CD14-positive monocyte (primary cell): ENCODE data around the gene PHB1. TPM values are rescaled to one million over a fixed set of nuclear protein-coding genes. Genes with fewer than 3 reads are reported as not detected.

Source experiments
- DNase-seq, 3 donors: peaks; one replicate each; pipeline ENCODE4 v3.0.0-alpha.2; 2011 to 2022
- H2AFZ ChIP-seq: 2 replicates; pipeline ENCODE4 v1.6.0; 2012; ENCODE audit warnings: mild to moderate bottlenecking, low read depth, low read length, inconsistent platforms; ENCODE audit not compliant: insufficient read depth, poor library complexity, severe bottlenecking
- H3K27ac ChIP-seq, 2 donors: 1 replicate in 1 of 2; 2 replicates in 1 of 2; pipeline ENCODE4 v1.5.1; 2012 to 2013; ENCODE audit warnings: low read length in 2 of 2, control low read depth in 1 of 2, inconsistent platforms in 1 of 2, low read depth in 1 of 2, mild to moderate bottlenecking in 1 of 2
- H3K27me3 ChIP-seq, 2 donors: one replicate each; pipeline versions ENCODE4 v1.6.0 to v1.6.1; 2011 to 2013; ENCODE audit warnings: low read length in 2 of 2; ENCODE audit not compliant: control insufficient read depth in 2 of 2, insufficient read depth in 2 of 2
- H3K36me3 ChIP-seq, 2 donors: replicated peaks in 1 of 2; 1 replicate in 1 of 2; 2 replicates in 1 of 2; pipeline versions ENCODE4 v1.5.1 to v1.6.1; 2012 to 2013; ENCODE audit warnings: low read length in 2 of 2, control low read depth in 1 of 2, inconsistent platforms in 1 of 2, mild to moderate bottlenecking in 1 of 2; ENCODE audit not compliant: insufficient read depth in 2 of 2, control insufficient read depth in 1 of 2
- H3K4me1 ChIP-seq, 2 donors: 1 replicate in 1 of 2; 2 replicates in 1 of 2; pipeline versions ENCODE4 v1.5.1 to v1.6.1; 2012 to 2013; ENCODE audit warnings: low read length in 2 of 2, control low read depth in 1 of 2, inconsistent platforms in 1 of 2, mild to moderate bottlenecking in 1 of 2, moderate library complexity in 1 of 2; ENCODE audit not compliant: insufficient read depth in 2 of 2, control insufficient read depth in 1 of 2
- H3K4me2 ChIP-seq: replicated peaks from 2 replicates; pipeline ENCODE3; 2012; ENCODE audit warnings: low read length, moderate library complexity, mild to moderate bottlenecking; ENCODE audit not compliant: poor library complexity, severe bottlenecking; ENCODE audit errors: extremely low read depth
- H3K4me3 ChIP-seq, 3 experiments: fragments of 200-600 bp in 1 of 3; sonication (generic) in 1 of 3; replicated peaks in 1 of 3; 1 replicate in 2 of 3; 2 replicates in 1 of 3; pipeline ENCODE4 v1.5.1; 2011 to 2013; ENCODE audit warnings: low read length in 3 of 3, mild to moderate bottlenecking in 3 of 3, control low read depth in 2 of 3, low read depth in 2 of 3, inconsistent platforms in 1 of 3, moderate library complexity in 1 of 3
- H3K79me2 ChIP-seq: 2 replicates; pipeline ENCODE4 v1.6.0; 2012; ENCODE audit warnings: mild to moderate bottlenecking, control low read depth, inconsistent platforms, low read length, moderate library complexity; ENCODE audit not compliant: insufficient read depth
- H3K9ac ChIP-seq: 2 replicates; pipeline ENCODE4 v1.6.0; 2017; ENCODE audit warnings: low read length, mild to moderate bottlenecking; ENCODE audit not compliant: insufficient read depth, poor library complexity, severe bottlenecking
- H3K9me3 ChIP-seq, 2 donors: replicated peaks in 1 of 2; 1 replicate in 1 of 2; 2 replicates in 1 of 2; pipeline versions ENCODE4 v1.5.1 to v1.6.1; 2012 to 2013; ENCODE audit warnings: low read length in 2 of 2, control low read depth in 1 of 2; ENCODE audit not compliant: control insufficient read depth in 1 of 2, insufficient read depth in 1 of 2
- H4K20me1 ChIP-seq: 2 replicates; pipeline ENCODE4 v1.6.0; 2012; ENCODE audit warnings: mild to moderate bottlenecking, low read length, control low read depth, moderate library complexity; ENCODE audit not compliant: insufficient read depth
- H3K27ac Mint-ChIP-seq, 7 donors: one replicate each; pipeline ENCODE4 v1.8.0; 2020; ENCODE audit warnings: mild to moderate bottlenecking in 7 of 7, mixed read lengths in 7 of 7, moderate library complexity in 6 of 7, inconsistent platforms in 2 of 7
- H3K27me3 Mint-ChIP-seq, 3 donors: one replicate each; pipeline ENCODE4 v1.8.0; 2021 to 2022; ENCODE audit warnings: low read depth in 3 of 3, mild to moderate bottlenecking in 3 of 3, mixed read lengths in 3 of 3, moderate library complexity in 3 of 3, inconsistent platforms in 1 of 3
- H3K36me3 Mint-ChIP-seq, 2 donors: one replicate each; pipeline ENCODE4 v1.8.0; 2020; ENCODE audit warnings: mixed read lengths in 2 of 2, inconsistent platforms in 1 of 2, mild to moderate bottlenecking in 1 of 2
- H3K4me1 Mint-ChIP-seq: one replicate; pipeline ENCODE4 v1.8.0; 2020; ENCODE audit warnings: mild to moderate bottlenecking, mixed read lengths
- H3K4me3 Mint-ChIP-seq, 2 donors: one replicate each; pipeline ENCODE4 v1.8.0; 2020; ENCODE audit warnings: mild to moderate bottlenecking in 2 of 2, mixed read lengths in 2 of 2, moderate library complexity in 1 of 2
- H3K9me3 Mint-ChIP-seq, 7 donors: one replicate each; pipeline ENCODE4 v1.8.0; 2020 to 2022; ENCODE audit warnings: mixed read lengths in 7 of 7, mild to moderate bottlenecking in 6 of 7, moderate library complexity in 6 of 7, inconsistent platforms in 2 of 7
- WGBS: methylation state at CpG from one replicate; pipeline ENCODE4 v1.1.5; 2013; ENCODE audit warnings: missing lambda C conversion rate; ENCODE audit not compliant: insufficient coverage; 5-methylcytosine and 5-hydroxymethylcytosine counted together
- intact Hi-C, 2 donors: fragments of 100-400 bp; cut with micrococcal nuclease; formaldehyde crosslinking; loops; one replicate each; pipeline versions ENCODE4 v1.15.0 to v1.15.1; 2023
- polyA plus RNA-seq, 3 donors: library from polyadenylated mRNA; depleted of rRNA in 1 of 3; unstranded in 2 of 3; stranded (reverse) in 1 of 3; fragments of 300-500 nt in 2 of 3; fragments of >200 nt in 1 of 3; fragmentation: Illumina TruSeq in 2 of 3; gene quantifications; 1 replicate in 2 of 3; 2 replicates in 1 of 3; pipeline ENCODE4 v1.2.3, GENCODE V29; 2012 to 2021
- TF ChIP-seq, protein P1 (sequence below): fragments of 200-600 bp; IDR thresholded peaks from one replicate; pipeline ENCODE4 v1.8.0; 2022; ENCODE audit warnings: antibody characterized with exemption, mild to moderate bottlenecking

PHB1 gene
- polyA plus RNA-seq, 3 donors = 57.1 to 89.2 (median 83.9) TPM

DNA sequence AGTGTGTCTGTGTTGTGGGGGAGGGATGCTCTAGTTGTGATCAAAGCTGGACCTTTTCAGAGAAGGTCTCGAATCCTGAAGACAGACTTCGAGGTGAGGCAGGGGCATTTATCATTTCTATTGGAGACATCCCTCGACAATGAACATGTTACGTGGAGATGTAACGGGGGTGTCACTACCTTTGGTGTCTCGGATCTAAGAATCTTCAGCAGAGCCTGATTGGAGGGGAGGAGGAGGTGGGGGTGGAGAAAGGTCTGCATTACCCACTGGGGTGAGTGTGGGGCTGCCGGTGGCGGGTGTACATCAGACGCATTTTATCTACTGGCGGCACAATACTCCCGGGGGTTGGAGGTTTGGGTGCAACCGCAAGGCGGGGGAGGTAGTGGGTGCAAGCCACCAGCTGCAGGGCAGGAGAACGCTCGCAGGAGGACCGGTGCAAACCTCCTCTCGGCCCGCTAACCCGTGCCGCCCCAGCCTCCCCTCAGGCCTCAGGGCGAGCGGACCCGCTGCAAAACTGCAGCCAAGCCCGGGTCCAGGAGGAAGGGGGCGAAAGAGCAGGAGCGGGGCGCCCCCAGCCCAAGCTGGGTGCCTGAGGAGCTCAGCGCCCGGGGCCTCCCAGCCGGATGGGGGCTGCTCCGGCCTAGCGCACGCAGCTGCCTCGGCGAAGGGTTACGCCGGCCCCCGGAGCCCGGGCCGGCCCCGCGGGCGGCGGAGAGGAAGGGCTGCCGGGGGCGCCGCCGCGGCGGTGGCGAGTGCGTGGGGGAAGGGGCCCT, 53.4 kb downstream of the PHB1 start:
- Histone ChIP-seq H3K79me2 (peaks cover 53% of the 10 kb centered on the region), H3K9me3 (no peaks in the 10 kb centered on the region), H3K36me3 (no peaks in the 10 kb centered on the region), H3K27me3 (no peaks in the 10 kb centered on the region), H3K4me3 (peak overlapping the region; percentile 94 to 98 (median 97)), H3K4me1 (peaks cover 36 to 42% of the 10 kb centered on the region in 2 donors), H3K9ac (peak overlapping the region; percentile 93), H2AFZ (peak overlapping the region; percentile 87), H3K4me2 (peak overlapping the region; percentile 90), H4K20me1 (peaks cover 49% of the 10 kb centered on the region), H3K27ac (peak overlapping the region; percentile 75 to 89)
- DNase-seq = peak in 2 of 3 donors; percentile 11 to 27
- peak overlapping the region; percentile 75 to 96 (median 95) for H3K27ac Mint-ChIP-seq
- no peaks in the 10 kb centered on the region for H3K27me3 Mint-ChIP-seq
- H3K4me1 Mint-ChIP-seq = peaks cover 45% of the 10 kb centered on the region
- TF ChIP-seq, protein P1, sequence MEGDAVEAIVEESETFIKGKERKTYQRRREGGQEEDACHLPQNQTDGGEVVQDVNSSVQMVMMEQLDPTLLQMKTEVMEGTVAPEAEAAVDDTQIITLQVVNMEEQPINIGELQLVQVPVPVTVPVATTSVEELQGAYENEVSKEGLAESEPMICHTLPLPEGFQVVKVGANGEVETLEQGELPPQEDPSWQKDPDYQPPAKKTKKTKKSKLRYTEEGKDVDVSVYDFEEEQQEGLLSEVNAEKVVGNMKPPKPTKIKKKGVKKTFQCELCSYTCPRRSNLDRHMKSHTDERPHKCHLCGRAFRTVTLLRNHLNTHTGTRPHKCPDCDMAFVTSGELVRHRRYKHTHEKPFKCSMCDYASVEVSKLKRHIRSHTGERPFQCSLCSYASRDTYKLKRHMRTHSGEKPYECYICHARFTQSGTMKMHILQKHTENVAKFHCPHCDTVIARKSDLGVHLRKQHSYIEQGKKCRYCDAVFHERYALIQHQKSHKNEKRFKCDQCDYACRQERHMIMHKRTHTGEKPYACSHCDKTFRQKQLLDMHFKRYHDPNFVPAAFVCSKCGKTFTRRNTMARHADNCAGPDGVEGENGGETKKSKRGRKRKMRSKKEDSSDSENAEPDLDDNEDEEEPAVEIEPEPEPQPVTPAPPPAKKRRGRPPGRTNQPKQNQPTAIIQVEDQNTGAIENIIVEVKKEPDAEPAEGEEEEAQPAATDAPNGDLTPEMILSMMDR = no peak
- peak overlapping the region; percentile 90 to 99 for H3K4me3 Mint-ChIP-seq
- under 1% methylated on average over 42 of the region's 52 CpGs for WGBS
- intact Hi-C loops = loop anchor here (5.0 kb wide), 2 partner anchors 36 to 44 kb away; no protein-coding TSS in a partner anchor
- H3K9me3 Mint-ChIP-seq = peaks cover 0 to 3% (median 0%) of the 10 kb centered on the region in 7 donors
- H3K36me3 Mint-ChIP-seq = peaks cover 2% of the 10 kb centered on the region in 2 donors

DNA sequence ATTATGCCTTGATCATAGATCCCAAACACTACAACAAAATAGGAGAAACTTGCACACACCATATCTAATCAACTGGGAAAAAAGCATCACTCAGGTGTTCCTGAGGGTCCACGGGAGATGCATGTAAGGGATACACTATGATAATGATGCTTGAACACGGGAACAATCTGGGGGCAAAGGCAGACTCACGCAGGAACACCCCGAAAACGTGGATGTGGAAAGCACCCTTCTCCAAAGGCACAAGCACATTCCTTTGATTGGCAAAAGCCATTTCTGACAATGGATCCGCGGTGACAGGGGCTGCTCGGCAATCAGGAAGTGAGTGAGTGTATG, 53.9 kb downstream of the PHB1 start:
- DNase-seq = peak; percentile 33 to 54 (median 49)
- H3K27me3 Mint-ChIP-seq = no peaks in the 10 kb centered on the region
- peaks cover 36 to 42% of the 10 kb centered on the region in 2 donors for H3K4me1 ChIP-seq
- intact Hi-C loops = loop anchor here (5.0 kb wide), 2 partner anchors 37 to 43 kb away; no protein-coding TSS in a partner anchor
- peaks cover 59% of the 10 kb centered on the region for H3K79me2 ChIP-seq
- peaks cover 0 to 3% (median 0%) of the 10 kb centered on the region in 7 donors for H3K9me3 Mint-ChIP-seq
- no peaks in the 10 kb centered on the region for H3K27me3 ChIP-seq
- 0% methylated on average over 7 of the region's 8 CpGs for whole genome bisulfite sequencing
- peak overlapping the region; percentile 90 to 99 for H3K4me3 Mint-ChIP-seq
- H4K20me1 ChIP-seq = peaks cover 54% of the 10 kb centered on the region
- H3K9me3 ChIP-seq = no peaks in the 10 kb centered on the region
- H3K4me2 ChIP-seq = peak overlapping the region; percentile 90
- H3K27ac ChIP-seq = peak overlapping the region in 1 of 2 donors; percentile 89
- H2AFZ ChIP-seq = peak overlapping the region; percentile 87
- peak overlapping the region; percentile 93 for H3K9ac ChIP-seq
- peaks cover 44% of the 10 kb centered on the region for H3K4me1 Mint-ChIP-seq
- H3K36me3 ChIP-seq = no peaks in the 10 kb centered on the region
- H3K27ac Mint-ChIP-seq = peak overlapping the region; percentile 75 to 96 (median 95)
- H3K36me3 Mint-ChIP-seq = peaks cover 2 to 7% of the 10 kb centered on the region in 2 donors
- H3K4me3 ChIP-seq = peak overlapping the region; percentile 94 to 98 (median 97)
- TF ChIP-seq, protein P1 = no peak
